Measurements from ENCODE around the gene NCKAP5L. TPM values are rescaled to one million over a fixed set of nuclear protein-coding genes. Genes with fewer than 3 reads are reported as not detected.
"Not testable (repeated sequence)": the region's sequence is repeated elsewhere in the genome, so short reads cannot be mapped to it uniquely, and the experiment has no call there.

The NCKAP5L gene, protein sequence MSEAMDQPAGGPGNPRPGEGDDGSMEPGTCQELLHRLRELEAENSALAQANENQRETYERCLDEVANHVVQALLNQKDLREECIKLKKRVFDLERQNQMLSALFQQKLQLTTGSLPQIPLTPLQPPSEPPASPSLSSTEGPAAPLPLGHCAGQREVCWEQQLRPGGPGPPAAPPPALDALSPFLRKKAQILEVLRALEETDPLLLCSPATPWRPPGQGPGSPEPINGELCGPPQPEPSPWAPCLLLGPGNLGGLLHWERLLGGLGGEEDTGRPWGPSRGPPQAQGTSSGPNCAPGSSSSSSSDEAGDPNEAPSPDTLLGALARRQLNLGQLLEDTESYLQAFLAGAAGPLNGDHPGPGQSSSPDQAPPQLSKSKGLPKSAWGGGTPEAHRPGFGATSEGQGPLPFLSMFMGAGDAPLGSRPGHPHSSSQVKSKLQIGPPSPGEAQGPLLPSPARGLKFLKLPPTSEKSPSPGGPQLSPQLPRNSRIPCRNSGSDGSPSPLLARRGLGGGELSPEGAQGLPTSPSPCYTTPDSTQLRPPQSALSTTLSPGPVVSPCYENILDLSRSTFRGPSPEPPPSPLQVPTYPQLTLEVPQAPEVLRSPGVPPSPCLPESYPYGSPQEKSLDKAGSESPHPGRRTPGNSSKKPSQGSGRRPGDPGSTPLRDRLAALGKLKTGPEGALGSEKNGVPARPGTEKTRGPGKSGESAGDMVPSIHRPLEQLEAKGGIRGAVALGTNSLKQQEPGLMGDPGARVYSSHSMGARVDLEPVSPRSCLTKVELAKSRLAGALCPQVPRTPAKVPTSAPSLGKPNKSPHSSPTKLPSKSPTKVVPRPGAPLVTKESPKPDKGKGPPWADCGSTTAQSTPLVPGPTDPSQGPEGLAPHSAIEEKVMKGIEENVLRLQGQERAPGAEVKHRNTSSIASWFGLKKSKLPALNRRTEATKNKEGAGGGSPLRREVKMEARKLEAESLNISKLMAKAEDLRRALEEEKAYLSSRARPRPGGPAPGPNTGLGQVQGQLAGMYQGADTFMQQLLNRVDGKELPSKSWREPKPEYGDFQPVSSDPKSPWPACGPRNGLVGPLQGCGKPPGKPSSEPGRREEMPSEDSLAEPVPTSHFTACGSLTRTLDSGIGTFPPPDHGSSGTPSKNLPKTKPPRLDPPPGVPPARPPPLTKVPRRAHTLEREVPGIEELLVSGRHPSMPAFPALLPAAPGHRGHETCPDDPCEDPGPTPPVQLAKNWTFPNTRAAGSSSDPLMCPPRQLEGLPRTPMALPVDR (N-terminal part only)
- total RNA-seq: 1 to 10 TPM; 5.5 to 7.5 TPM

DNA sequence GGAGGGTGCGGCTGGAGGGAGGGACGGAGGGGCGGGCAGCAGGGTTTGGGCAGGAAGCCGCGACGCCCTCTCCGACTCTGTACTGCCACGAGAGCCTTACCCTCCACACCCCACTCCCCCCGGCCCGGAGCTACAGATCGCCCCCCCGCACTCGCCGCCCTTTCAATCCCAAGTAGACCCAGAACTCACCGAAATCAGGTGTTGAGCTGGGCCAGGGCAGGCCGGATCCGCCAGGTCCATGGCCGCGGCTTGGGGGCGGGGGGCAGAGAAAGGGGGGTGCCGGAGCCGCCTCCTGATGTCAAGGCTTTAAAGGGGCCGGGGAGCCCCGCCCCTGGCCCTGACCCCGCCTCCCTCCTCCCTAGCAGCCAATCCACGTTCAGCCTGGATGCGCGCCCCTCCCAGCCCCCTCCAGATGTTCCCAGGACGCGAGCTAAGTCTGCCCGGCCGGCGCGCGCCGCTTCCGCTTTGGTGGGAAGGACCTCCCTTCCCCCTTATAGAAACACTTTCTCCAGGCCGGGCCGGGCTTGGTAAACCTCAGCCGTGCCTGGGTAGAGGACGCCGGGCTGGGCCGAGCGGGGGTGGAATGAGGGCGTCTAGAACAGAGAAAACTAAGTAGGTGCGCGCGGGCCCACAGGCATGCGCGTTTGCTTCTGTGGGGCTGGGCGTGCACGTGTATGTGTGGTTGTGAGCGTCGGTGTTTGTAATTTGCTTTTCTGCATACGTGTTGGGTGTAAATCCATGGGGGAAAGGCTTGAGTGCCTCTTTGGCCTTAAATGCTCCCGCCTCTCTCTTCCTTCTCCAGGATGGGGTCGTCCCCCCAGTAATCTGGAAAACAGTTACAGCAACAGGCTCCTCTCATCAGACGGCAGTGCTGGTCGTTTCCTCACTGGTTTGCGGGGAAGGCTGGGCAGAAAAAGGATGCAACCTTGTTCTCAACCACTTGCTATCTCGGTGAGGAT is at the start of gene NCKAP5L:
TSS of gene NCKAP5L (minus strand) at position 281 of the 959 bp plus-strand sequence. CDS start 24,369 bp downstream, outside the sequence.
- Mint-ChIP-seq H3K9me3 (no peaks in the 10 kb centered on the region), H3K36me3 (no peaks in the 10 kb centered on the region), H3K27ac (peak within 1 kb of the TSS; percentile 82 to 97)
- DNase-seq (ENCODE audit: low spot score in 2 of 2) (peak; percentile 91 to 92), ATAC-seq (peak; percentile 95 to 98)

DNA sequence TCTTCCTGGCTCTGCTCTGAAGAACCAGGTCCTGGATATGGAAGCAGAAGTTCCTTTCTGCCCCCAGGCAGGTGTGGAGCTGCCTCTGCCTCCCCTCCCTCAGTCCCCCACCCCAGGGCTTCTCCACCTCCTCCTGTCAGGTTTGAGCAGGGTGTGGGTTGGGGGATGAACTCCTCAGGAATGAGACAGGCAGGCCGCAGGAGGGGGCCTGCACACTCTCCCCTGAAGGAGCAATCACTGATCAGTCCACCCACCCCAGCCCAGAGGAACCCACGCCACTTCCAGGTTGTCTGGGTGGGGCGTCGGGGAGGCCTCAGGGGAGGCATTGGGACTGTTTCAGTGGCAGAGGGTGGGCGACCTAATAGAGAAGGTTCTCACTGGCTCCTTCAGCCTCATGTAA is 48.9 kb upstream of the NCKAP5L start:
- peaks cover 31 to 32% of the 10 kb centered on the region in 2 donors for H3K9me3 Mint-ChIP-seq
- DNase-seq (ENCODE audit: low spot score in 2 of 2) (no peak), ATAC-seq (no peak)
- no peak overlapping the region for H3K27ac Mint-ChIP-seq
- H3K36me3 Mint-ChIP-seq: no peaks in the 10 kb centered on the region

DNA sequence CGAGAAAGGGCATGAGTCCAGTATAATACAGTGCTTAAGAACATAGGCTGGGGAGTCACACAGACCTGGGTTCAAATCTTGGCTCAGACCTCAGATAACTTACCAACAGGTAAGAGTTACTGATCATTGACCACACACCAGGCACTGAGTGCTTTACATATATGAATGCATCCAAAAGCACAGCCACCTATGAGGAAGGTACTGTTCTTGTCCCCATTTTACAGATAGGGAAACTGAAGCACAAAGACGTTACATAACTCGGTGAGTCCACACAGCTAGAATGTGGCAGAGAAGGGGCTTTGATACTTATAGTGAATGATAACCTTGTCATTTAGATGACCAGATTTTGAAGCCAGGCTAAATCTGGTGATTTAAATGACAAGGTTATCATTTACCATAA is 47.9 kb upstream of the NCKAP5L start:
- Mint-ChIP-seq H3K36me3 (no peaks in the 10 kb centered on the region), H3K27ac (no peak overlapping the region), H3K9me3 (peaks cover 31 to 32% of the 10 kb centered on the region in 2 donors)
- DNase-seq (ENCODE audit: low spot score in 2 of 2) (no peak), ATAC-seq (no peak)

DNA sequence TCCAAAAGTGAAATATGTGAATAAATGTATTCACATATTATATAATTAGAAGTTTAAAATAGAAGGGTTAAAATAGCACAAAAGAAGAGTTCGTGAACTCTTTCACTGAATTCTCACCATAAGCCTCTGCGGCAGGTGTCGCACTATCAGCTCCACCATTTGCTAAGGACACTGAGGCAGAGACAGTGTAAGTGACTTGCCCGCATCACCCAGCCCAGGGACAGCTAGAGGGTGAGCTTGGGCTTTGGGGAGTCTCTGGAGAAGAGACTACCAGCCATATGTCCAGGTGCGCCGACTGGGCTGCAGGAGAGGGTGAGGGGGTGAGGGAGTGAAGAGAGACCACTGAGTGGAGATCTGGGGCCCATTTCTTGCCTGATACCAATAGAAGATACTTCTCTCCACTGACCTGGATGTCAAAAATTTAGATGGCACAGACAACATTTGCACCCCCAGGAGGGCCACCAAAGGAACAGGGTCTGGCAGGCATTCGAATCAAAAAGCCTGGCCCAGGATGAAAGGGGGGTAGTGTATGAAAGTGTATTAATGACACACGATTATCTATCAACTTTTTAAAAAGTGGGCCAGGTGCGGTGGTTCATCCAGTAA is 47.0 kb upstream of the NCKAP5L start:
- peaks cover 26% of the 10 kb centered on the region in 2 donors for H3K9me3 Mint-ChIP-seq
- H3K36me3 Mint-ChIP-seq: no peaks in the 10 kb centered on the region
- H3K27ac Mint-ChIP-seq: no peak overlapping the region
- ATAC-seq (no peak), DNase-seq (ENCODE audit: low spot score in 2 of 2) (peak in 1 of 2 donors; percentile 43)

DNA sequence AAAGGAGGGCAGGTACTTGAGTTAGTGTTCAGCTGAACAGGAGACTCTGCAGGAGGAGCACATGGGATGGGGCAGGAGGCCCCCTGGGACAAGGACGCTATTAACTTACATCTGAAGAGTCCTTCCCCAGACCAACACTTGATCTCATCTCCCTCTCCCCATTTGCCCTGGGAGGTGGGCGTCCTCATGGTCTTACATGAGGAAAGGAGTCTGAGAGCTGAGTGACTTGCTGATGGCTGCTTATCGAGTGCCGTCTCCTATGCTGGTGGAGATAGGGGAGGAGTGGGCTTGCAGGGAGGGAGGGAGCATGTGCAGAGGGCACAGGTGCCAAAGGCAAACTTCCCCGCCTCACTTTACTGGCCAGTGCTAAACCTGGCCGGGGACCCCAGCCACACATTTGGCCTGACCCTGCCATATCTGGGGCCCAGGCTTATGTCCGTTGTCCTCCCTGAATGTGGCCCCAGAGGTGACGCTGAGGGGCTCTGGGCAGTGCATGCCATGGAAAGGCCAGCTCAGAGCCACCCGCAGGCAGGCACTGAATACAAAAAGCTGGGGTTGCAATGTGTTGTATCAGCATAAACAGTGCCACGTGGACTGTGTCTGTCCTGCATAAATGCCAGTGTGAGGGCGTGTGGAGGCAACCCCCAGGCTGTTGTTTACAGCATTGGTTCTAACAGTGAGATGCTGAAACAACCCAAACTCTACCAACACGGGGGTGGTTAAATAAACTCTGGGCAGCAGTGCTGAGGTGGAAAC is 46.1 kb upstream of the NCKAP5L start:
- ATAC-seq: no peak
- Mint-ChIP-seq H3K9me3 (peaks cover 17 to 18% of the 10 kb centered on the region in 2 donors), H3K27ac (no peak overlapping the region), H3K36me3 (no peaks in the 10 kb centered on the region)
- DNase-seq (ENCODE audit: low spot score in 2 of 2): peak in 1 of 2 donors; percentile 43

DNA sequence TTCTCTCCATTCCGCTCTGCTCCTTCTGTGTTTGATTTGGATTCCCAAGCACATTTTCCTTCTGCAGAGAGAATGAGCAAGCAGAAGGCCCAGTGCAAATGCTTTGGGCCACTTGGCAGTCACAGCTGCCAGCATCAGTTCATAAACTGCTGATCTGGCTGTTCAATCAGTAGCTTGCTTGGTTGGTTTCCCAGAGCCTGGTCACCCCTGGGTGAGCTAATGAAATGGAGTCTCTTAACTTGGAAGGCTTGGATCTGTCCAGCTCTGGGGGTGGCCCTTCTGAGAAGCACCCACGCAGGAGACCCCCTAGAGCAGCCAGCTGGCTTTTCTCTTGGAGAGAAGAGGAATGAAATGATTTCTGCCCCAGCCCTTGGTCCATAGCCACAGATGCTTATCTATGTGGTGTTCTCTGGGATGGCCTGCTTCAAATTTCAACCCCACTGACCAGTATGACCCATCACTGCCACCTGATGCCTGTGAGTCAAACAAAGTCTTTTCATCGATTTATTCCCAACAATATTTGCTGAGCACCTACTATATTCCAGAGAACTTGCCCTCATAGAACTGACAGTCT is 45.2 kb upstream of the NCKAP5L start:
- DNase-seq (ENCODE audit: low spot score in 2 of 2) (peak in 1 of 2 donors; percentile 31), ATAC-seq (no peak)
- peaks cover 9% of the 10 kb centered on the region in 2 donors for H3K9me3 Mint-ChIP-seq
- H3K36me3 Mint-ChIP-seq: no peaks in the 10 kb centered on the region
- no peak overlapping the region for H3K27ac Mint-ChIP-seq

DNA sequence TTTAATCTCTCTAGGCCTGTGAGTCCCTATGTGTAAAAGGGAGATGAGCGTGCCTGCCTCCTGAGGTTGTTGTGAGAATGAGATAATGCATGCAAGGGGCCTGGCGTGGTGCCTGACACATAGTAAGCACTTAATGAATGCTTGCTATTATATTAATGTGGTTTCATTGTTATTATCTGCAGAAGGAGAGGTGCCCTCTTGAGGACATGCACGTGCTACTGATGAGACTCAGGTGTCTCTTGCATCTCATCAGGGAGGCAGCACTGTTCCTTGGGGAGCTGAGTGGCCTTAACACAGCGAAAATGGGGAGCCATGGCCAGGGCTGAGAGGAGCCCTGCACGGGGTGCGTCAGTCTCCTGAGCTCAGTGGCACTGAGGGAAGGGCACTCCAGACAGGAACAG is 44.6 kb upstream of the NCKAP5L start:
- peaks cover 2% of the 10 kb centered on the region in 2 donors for H3K9me3 Mint-ChIP-seq
- no peaks in the 10 kb centered on the region for H3K36me3 Mint-ChIP-seq
- ATAC-seq (no peak), DNase-seq (ENCODE audit: low spot score in 2 of 2) (no peak)
- no peak overlapping the region for H3K27ac Mint-ChIP-seq

DNA sequence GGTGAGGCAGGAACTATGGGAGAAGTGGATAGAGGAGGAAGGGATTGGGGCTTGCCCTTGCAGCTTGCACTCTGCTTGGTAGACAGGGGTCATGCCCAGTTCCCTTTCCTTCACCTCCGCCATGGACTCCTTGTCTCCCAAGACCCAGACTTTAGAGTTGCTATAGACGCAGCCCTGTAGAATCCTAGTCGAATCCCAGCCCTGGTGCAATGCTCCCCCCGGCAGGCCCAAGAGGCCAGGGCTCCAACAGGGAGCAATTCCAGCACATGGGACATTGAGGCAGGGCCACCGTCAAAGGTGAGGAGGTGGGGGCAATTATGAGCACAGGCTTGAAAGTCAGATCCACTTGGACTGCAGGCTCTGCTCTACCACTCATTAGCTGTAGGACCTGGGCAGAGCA is 44.2 kb upstream of the NCKAP5L start:
- no peak for ATAC-seq
- peak in 1 of 2 donors; percentile 39 for DNase-seq (ENCODE audit: low spot score in 2 of 2)
- Mint-ChIP-seq H3K36me3 (no peaks in the 10 kb centered on the region), H3K27ac (peak overlapping the region in 1 of 2 donors; percentile 23), H3K9me3 (no peaks in the 10 kb centered on the region)

DNA sequence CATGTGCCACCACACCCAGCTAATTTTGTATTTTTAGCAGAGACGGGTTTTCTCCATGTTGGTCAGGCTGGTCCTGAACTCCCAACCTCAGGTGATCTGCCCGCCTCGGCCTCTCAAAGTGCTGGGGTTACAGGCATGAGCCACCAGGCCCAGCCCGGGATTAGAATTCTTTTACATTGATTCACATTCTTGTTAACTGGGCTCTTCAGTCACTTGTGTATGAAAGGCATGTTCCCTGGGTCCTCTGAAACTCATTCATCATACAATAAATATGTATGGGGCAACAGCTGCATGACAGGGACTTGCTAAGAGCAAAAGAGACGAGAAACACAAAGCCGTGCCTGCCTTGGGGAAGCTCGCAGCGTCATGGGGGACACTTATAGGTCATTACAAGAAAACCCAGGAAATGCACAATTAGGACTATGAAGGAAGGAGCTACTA is 43.6 kb upstream of the NCKAP5L start:
- not testable (repeated sequence) for DNase-seq (ENCODE audit: low spot score in 2 of 2); ATAC-seq; H3K9me3 Mint-ChIP-seq; H3K36me3 Mint-ChIP-seq; H3K27ac Mint-ChIP-seq

DNA sequence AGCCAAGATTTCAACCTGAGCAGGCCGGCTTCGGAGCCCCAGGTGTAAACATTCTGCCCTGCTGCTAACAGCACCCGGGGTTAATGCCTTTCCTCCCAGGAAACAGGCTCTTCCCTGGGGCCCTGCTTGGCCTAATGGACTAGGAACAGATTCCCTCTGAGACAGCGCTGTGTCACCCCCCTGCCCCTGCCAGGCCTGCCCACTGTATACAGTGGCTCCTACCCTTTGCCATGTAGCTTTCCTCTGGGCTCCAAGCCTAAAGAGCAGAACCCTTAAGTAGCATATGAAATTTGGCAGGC is 43.0 kb upstream of the NCKAP5L start:
- H3K27ac Mint-ChIP-seq: no peak overlapping the region
- no peaks in the 10 kb centered on the region for H3K36me3 Mint-ChIP-seq
- H3K9me3 Mint-ChIP-seq: no peaks in the 10 kb centered on the region
- no peak for ATAC-seq
- DNase-seq (ENCODE audit: low spot score in 2 of 2): no peak

DNA sequence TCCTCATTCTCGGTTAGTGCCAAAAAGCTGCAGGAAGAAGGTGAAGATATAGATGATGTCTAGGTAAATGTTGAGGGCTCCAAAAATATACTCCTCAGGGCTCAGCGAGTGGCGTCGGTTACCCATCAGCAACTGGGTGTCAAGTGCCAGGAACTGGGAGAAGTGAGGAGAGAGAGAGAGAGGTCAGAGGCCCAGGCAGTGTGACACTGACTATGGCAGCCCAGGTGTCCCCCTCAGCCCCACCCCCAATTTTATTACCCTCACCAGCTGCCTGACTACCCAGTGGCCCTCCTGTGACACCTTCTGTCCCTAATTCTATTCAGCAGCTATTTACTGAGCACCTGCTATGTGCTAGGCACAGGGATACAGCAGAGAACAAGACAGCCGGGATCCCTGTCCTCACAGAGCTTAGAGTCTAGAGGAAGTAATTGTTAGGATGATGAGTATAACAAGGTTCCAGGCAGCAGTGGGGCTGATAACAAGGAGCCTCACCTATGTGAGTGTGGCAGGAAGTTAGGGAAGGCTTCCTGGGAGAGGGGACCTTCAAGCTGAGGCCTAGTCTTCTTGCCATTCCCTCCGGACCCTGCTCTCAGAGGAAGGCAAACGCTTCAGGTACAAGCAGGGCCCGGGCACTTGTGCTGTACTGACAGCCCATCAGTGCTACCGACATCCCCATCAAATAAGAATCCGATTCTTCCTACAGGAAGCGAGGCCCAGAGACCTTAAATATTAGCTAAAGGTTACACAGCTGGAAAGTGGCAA is 42.5 kb upstream of the NCKAP5L start:
- Mint-ChIP-seq H3K9me3 (no peaks in the 10 kb centered on the region), H3K27ac (no peak overlapping the region), H3K36me3 (no peaks in the 10 kb centered on the region)
- ATAC-seq: no peak
- DNase-seq (ENCODE audit: low spot score in 2 of 2): no peak

DNA sequence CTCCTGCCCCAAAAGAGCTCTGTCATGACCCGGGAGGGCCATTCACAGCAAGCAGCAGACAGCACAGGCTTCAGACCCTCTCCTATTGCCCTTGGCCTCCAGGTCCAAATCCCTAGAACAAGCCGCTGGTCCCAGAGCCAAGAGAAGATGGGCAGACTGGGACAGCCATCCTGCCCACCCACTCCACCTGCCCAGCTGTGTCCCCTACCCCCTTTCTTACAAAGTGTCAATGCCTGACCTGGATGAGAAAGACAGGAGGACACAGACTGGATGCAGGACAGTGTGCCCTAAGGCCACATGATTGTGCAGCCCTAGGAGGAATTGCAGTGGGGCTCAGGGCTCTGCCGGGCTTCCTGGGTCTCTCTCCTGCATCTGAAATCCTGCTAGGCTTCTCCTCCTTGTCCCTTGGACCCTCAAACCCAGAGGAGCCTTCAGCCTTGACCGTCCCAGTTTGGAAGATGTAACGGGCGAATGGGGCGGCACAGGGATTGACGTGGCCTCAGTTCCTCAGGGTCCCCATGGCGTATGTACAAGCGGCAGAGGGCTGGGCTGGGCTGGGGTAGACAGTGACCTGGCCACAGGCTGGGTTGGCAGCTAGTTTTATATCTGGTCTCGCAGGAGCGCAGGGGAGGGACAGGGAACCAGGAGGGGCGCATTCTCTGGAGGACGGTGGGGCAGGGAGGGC is 41.7 kb upstream of the NCKAP5L start:
- Mint-ChIP-seq H3K9me3 (no peaks in the 10 kb centered on the region), H3K36me3 (no peaks in the 10 kb centered on the region), H3K27ac (no peak overlapping the region)
- DNase-seq (ENCODE audit: low spot score in 2 of 2) (peak in 1 of 2 donors; percentile 47), ATAC-seq (no peak)

DNA sequence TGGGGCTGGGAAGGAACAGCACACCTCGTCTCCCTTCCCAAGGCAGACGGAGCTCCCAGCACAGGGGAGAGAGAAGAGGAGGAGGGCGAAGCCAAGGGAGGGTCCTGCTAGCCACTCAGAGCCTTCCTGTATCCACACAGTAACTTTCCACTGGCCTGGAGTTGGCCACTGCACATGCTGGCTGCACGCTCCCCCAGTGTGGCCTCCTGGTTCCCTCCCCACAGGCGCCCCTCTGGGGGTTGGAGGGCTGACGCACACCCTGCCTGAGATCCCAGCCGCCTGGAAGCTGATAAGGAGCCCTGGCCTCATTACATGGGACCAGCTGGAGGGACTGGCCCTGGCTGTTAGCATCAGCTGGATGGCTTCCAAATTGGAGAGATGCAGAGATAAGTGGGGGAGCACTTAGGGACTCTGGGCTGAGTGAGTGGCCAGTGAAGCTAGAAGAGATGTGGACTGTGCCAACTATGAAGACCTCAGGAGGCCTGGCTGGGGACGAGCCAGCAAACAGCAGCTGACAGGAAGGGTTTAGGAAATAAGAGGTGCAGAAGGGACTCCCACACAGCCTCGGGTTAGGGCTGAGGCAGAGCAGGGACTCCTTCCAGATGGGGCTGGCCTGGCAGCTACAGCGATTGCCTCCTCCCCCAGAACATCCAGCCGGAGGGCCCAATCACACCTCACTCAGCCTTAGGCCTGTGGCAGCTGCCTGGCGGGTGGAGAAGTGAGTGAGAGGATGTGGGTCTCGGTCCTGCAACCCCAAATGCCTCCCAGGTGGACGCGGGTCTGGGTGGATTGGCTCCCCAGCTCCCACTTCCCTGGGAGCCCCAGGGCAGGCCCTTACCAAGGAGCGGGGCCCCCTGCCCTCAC is 41.0 kb upstream of the NCKAP5L start:
- ATAC-seq (no peak), DNase-seq (ENCODE audit: low spot score in 2 of 2) (peak in 1 of 2 donors; percentile 43)
- Mint-ChIP-seq H3K27ac (no peak overlapping the region), H3K36me3 (no peaks in the 10 kb centered on the region), H3K9me3 (no peaks in the 10 kb centered on the region)

Measured in activated naive CD4-positive, alpha-beta T cell treated with anti-CD3 and anti-CD28 coated beads, Interleukin-2, amount 50 U/mL, for 72 hours (primary cell).